Urothelium cell line (cell line): ENCODE data around the gene ECE1.
"Not testable (repeated sequence)": the region's sequence is repeated elsewhere in the genome, so short reads cannot be mapped to it uniquely, and the experiment has no call there.

ENCODE experiments used
- DNase-seq: peaks from one replicate; pipeline ENCODE4 v3.0.0; 2011; ENCODE audit warnings: low spot score, mixed read lengths
- FAIRE-seq: peaks from 2 replicates; lab custom pipeline; 2011; peaks lifted over from hg19 to GRCh38; lab: Jason Lieb, UNC

Gene ECE1

GRCh38 chr1:21293537-21294265, 3.4 kb upstream of the ECE1 start:
- no peak for DNase-seq
- FAIRE-seq = no peak

GRCh38 chr1:21292984-21293536, 2.8 kb upstream of the ECE1 start:
- DNase-seq = no peak
- FAIRE-seq = no peak

DNA sequence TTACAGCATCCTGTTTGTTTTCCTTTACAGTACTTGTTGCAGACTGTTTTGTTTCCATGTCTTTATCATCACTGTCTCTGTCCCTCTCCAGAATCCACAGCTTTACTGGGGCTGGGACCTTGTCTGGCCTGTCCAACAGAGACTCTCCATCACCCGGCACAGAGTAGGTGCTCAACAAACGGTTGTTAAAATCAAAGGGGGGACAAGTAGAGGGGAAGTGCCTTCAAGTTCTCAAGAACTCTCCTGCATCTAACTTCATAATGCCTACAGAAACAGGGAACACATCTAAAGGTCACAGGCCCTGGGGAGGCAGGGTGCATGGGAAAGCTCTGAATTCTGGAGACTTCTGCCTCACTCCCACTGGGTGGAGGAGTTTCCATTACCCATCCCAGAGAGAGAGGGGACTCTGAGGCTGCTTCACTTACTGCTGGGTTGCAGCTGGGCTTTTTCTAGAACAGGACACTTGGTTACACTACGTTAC, 2.3 kb upstream of the ECE1 start:
- DNase-seq (no peak), FAIRE-seq (no peak)

DNA sequence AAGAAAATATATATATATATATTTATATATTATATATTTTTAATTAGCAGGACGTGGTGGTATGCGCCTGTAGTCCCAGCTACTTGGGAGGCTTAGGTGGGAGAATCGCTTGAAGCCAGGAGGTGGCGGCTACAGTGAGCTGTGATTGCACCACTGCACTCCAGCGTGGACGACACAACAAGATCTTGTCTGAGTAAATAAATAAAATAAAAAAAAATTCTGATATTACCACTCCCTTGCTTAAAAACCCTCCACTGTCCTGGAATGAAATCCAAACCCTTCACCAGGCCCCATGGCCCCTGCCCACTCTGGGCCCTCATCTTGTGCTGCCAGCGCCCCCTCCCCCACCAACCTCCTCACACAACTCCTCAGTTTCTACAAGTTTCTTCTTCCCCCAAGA, 1.7 kb upstream of the ECE1 start:
- no peak for DNase-seq
- no peak for FAIRE-seq

- no peak for FAIRE-seq
- no peak for DNase-seq
These were observed 921 bp upstream of the ECE1 start for GRCh38 chr1:21291184-21291583.

GRCh38 chr1:21290546-21290944, 282 bp upstream of the ECE1 start:
- FAIRE-seq = no peak
- DNase-seq = peak; percentile 44

DNA sequence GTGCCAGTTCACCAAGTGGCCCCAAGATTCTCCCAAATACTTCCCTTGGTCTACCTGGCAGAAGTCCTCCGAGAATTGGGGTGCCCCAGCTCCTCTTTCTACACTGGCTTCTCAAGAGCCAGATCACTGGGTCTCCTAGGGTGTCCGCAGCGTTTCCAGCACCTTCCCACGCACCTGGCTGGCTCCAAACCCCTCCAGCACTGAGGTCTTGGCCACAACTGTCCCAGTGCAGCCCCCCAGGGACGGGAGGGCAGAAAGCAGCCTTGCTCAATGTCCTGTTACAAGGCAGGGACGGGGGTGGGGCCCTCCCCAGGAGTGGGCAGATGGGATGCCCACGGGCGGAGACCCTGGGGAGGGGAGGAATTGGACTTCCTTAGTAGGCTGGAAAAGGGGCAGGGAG, 1.1 kb downstream of the ECE1 start:
- DNase-seq = no peak
- no peak for FAIRE-seq

DNA sequence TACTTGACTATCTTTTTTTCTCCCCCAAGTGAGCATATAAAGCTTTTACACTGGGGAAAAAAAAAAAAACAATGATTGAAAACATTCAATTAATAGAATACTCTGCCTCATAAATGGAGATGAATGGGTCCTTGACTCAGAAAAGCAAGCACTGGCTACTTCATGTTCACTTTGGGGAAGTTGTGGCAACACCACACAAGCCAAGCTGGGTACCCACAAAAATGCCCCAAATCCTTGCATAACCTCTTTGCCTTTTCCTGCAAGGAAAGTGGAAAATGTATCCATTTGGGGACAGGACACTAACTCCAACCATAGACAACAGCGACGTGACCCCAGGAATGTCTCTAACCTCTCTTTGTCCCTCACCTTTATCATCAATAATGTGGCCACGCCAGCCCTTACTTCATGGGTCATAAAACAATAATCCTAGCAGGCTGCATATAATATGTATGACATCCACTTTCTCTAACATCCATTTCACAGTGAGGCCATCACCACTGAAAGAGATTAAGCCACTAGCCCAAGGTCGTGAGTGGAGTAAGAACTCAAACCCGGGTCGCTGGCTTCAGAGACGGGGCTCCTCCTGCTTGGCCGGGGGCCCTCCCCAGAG, 2.3 kb downstream of the ECE1 start:
- FAIRE-seq (no peak), DNase-seq (no peak)

DNA sequence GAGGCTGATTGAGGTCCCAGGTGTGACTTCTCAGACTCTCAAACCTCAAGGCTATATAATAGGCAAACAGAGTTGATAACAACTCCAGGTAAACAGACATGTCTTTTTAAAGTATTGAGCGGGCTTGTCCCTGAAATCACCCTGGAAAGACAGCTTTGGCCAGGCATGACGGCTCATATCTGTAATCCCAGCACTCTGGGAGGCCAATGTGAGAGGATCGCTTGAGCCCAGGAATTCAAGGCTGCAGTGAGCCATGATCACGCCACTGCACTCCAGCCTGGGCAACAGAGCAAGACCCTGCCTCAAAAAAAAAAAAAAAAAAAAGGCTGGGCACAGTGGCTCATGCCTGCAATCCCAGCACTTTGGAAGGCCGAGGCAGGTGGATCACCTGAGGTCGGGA, 4.9 kb downstream of the ECE1 start:
- not testable (repeated sequence) for DNase-seq, FAIRE-seq

GRCh38 chr1:21285055-21285372, 5.2 kb downstream of the ECE1 start:
- FAIRE-seq (no peak), DNase-seq (no peak)

- FAIRE-seq = no peak
- no peak for DNase-seq
These were observed 5.8 kb downstream of the ECE1 start for GRCh38 chr1:21284206-21285054.

GRCh38 chr1:21283524-21283923, 6.7 kb downstream of the ECE1 start:
- FAIRE-seq = no peak

DNA sequence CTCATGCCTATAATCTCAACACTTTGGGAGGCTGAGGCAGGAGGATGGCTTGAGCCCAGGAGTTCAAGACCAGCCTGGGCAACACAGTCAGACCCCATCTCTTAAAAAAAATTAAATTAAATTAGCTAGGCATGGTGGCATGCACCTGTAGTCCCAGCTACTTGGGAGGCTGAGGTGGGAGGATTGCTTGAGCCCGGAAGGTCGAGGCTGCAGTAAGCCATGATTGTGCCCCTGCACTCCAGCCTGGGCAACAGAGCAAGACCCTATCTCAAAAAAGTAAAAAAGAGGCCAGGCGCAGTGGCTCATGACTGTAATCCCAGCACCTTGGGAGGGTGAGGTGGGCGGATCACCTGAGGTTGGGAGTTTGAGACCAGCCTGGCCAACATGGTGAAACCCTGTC, 8.2 kb downstream of the ECE1 start:
- not testable (repeated sequence) for FAIRE-seq, DNase-seq

More at GRCh38 chr1:21283524-21283923, 6.7 kb downstream of the ECE1 start:
- no peak for DNase-seq

DNA sequence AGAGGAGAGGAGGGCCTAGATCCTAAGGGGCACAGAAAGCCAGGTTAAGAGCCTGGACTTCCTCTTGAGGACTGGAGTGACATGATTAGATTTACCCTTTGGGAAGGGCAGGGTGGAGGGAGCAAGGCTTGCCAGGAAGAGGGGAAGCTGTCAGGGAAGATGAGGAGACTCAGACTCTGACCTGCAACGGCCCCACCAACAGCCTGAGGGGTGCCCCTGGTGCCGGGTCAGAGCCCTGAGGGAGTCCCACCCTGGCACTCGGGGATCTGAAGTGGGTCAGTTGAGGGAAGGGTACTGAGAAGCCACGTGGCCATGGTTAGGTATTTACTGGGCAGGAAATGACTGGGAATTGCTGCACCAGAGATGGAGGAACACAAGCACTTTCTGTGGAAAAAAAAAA, 9.8 kb downstream of the ECE1 start:
- FAIRE-seq = no peak
- no peak for DNase-seq

DNA sequence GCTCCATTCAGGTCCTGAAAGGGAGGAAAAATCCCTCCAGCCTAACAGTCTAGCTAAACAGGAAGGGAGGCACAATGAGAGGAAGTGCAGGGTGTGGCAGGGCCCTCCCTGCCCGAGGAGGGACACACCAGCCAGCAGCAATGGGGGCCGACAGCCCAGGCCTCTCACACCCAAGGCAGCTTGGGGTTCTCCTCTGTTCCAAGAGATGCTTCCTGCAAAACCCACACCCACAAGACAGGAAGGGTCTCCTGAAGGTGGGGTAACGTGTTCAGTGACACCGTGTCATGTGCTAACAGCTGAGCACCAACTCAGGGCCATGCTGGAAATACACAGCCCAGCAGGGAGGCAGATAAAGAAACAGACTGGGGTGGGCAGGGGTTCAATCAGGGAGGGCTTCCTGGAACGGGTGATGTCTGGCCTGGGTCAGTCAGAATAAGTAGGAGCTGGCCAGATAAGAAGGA, 10.2 kb downstream of the ECE1 start:
- FAIRE-seq (no peak), DNase-seq (no peak)

DNA sequence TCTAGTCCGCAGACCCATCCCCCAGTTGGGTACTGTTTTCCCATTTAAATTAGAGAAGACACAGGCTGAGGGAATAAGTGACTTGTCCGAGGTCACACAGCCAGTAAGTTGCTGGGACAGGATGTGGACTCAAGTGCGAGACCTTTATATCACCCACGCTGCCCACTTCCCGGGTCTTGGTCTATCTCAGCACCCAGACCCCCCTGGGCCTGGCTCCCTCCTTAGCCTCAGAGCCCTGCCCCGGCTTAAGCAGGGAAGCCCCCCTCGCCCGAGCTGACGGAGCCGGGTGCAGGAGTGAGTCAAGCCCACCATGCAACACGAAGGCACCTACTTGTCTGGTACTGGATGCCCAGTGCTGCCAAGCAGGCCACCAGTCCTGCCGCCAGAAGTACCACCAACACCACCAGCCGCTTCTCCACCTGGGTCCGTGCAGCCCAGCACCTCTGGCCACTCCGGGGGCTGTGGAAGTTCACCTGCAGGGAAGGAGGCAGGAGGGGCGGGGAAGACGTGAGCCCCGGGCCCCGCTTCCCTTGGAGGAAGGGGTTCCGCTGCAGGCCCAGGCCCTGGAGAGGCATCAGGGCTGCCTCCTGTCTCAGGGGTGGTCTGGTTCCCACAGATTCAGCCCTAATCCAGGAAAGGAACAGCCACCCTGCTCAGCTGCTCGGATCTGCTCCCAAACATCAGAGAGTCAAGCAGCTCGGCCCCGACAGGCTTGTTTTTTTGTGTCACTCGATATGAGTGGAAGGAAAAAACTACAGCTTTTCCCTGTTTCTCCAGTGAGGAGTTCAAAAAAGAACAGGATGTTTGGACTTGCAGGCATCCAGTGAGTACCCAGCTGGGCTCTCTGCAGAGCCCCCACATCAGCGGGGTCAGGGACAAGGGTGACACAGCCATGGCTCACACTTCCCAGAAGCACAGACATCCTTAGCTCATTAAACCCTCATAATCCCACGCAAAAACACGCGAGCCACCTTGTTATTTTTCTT, 11.1 kb downstream of the ECE1 start:
- FAIRE-seq = no peak
- no peak for DNase-seq

- no peak for FAIRE-seq
- no peak for DNase-seq
These were observed 11.9 kb downstream of the ECE1 start for GRCh38 chr1:21278208-21278859.

- DNase-seq = no peak
- FAIRE-seq = no peak
These were observed 13.1 kb downstream of the ECE1 start for GRCh38 chr1:21277180-21277579.

- no peak for FAIRE-seq
- no peak for DNase-seq
These were observed 17.7 kb downstream of the ECE1 start for GRCh38 chr1:21272540-21272939.

DNA sequence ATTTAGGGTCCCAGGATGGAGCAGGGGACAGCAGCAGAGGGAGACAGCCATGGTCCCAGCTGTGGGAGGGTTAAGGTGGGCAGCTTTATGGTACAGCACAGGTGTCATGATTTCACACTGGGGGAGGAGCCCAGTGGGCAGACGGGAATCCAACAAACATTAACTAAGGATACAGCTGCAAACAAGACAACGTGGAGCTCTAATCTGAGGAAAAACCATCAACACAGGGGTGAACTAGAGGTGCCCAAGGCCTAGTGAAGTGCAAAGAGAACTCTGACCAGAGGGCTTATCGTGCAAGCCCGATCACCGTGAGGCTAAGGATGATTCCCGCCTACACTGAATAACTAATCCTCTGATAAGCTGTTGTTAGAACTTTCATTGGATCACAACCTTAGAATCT, 18.7 kb downstream of the ECE1 start:
- FAIRE-seq = no peak

More for the DNA sequence above, 18.7 kb downstream of the ECE1 start:
- DNase-seq = no peak
